ENCODE data around the gene KRT10. TPM values are rescaled to one million over a fixed set of nuclear protein-coding genes. Genes with fewer than 3 reads are reported as not detected.
"Not testable (repeated sequence)": the region's sequence is repeated elsewhere in the genome, so short reads cannot be mapped to it uniquely, and the experiment has no call there.

Gene KRT10
- total RNA-seq, 1 donor from 2014 or later: 52.9 TPM

DNA sequence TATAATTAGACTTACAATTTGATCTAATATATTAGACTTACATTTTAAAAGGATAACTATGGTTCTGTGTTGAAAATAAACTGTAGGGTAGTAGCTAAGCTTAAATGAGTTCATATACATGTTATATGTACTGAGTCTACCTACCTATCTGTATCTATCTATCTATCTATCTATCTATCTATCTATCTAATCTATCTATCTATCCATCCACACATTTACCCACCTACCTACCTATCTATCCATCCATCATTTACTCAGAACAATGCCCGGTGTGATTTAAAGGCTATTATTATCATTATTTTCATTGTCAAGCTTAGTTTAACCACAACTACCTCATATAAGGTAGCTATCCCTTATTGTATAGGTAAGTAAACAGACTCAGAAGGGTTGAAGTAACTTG is 7.0 kb downstream of the KRT10 start:
- Mint-ChIP-seq H3K27me3 (ENCODE audit: low read depth) (no peaks in the 10 kb centered on the region), H3K9me3 (ENCODE audit: low read depth) (no peaks in the 10 kb centered on the region), H3K36me3 (ENCODE audit: low read depth) (peaks cover 8% of the 10 kb centered on the region), H3K4me3 (ENCODE audit: unreplicated experiment) (no peak overlapping the region), H3K4me1 (ENCODE audit: low read depth) (peaks cover 44% of the 10 kb centered on the region), H3K27ac (ENCODE audit: unreplicated experiment) (no peak overlapping the region)
- TF ChIP-seq, protein P1, sequence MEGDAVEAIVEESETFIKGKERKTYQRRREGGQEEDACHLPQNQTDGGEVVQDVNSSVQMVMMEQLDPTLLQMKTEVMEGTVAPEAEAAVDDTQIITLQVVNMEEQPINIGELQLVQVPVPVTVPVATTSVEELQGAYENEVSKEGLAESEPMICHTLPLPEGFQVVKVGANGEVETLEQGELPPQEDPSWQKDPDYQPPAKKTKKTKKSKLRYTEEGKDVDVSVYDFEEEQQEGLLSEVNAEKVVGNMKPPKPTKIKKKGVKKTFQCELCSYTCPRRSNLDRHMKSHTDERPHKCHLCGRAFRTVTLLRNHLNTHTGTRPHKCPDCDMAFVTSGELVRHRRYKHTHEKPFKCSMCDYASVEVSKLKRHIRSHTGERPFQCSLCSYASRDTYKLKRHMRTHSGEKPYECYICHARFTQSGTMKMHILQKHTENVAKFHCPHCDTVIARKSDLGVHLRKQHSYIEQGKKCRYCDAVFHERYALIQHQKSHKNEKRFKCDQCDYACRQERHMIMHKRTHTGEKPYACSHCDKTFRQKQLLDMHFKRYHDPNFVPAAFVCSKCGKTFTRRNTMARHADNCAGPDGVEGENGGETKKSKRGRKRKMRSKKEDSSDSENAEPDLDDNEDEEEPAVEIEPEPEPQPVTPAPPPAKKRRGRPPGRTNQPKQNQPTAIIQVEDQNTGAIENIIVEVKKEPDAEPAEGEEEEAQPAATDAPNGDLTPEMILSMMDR (IDR thresholded peaks at IDR 0.05): no peak
- no peak for DNase-seq (ENCODE audit: low spot score)

- not testable (repeated sequence) for H3K36me3 Mint-ChIP-seq (ENCODE audit: low read depth); H3K9me3 Mint-ChIP-seq (ENCODE audit: low read depth); H3K4me3 Mint-ChIP-seq (ENCODE audit: unreplicated experiment); DNase-seq (ENCODE audit: low spot score); H3K27ac Mint-ChIP-seq (ENCODE audit: unreplicated experiment); H3K27me3 Mint-ChIP-seq (ENCODE audit: low read depth)
- peaks cover 44% of the 10 kb centered on the region for H3K4me1 Mint-ChIP-seq (ENCODE audit: low read depth)
These were observed 7.8 kb downstream of the KRT10 start for GRCh38 chr17:40814657-40815056.

GRCh38 chr17:40813804-40814203 is 8.6 kb downstream of the KRT10 start:
- Mint-ChIP-seq H3K9me3 (ENCODE audit: low read depth) (no peaks in the 10 kb centered on the region), H3K4me1 (ENCODE audit: low read depth) (peaks cover 41% of the 10 kb centered on the region), H3K27ac (ENCODE audit: unreplicated experiment) (no peak overlapping the region), H3K27me3 (ENCODE audit: low read depth) (no peaks in the 10 kb centered on the region), H3K36me3 (ENCODE audit: low read depth) (peaks cover 8% of the 10 kb centered on the region), H3K4me3 (ENCODE audit: unreplicated experiment) (no peak overlapping the region)
- TF ChIP-seq, protein P1 (IDR thresholded peaks at IDR 0.05): no peak
- DNase-seq (ENCODE audit: low spot score): no peak

DNA sequence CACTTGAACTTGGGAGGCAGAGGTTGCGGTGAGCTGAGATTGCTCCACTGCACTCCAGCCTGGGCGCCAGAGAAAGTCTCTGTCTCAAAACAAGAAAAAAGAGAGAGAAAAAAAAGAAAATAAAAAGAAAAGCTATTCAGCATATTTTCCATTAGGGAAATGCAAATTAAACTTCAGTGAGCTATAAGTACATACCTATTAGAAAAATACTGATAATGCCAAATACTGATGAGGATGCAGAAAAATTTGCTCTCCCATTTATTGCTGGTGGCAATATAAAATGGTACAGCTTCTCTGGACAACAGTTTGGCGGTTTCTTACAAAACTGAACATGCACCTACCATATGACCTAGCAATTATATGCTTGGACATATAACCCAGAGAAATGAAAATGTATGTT is 9.8 kb downstream of the KRT10 start:
- no peak overlapping the region for H3K4me3 Mint-ChIP-seq (ENCODE audit: unreplicated experiment)
- H3K36me3 Mint-ChIP-seq (ENCODE audit: low read depth): peaks cover 8% of the 10 kb centered on the region
- no peak for DNase-seq (ENCODE audit: low spot score)
- H3K4me1 Mint-ChIP-seq (ENCODE audit: low read depth): peaks cover 34% of the 10 kb centered on the region
- peaks cover 3% of the 10 kb centered on the region for H3K27me3 Mint-ChIP-seq (ENCODE audit: low read depth)
- TF ChIP-seq, protein P1 (IDR thresholded peaks at IDR 0.05): no peak
- no peaks in the 10 kb centered on the region for H3K9me3 Mint-ChIP-seq (ENCODE audit: low read depth)
- no peak overlapping the region for H3K27ac Mint-ChIP-seq (ENCODE audit: unreplicated experiment)

- TF ChIP-seq, protein P1 (IDR thresholded peaks at IDR 0.05): no peak
- Mint-ChIP-seq H3K4me3 (ENCODE audit: unreplicated experiment) (peak overlapping the region; percentile 10), H3K9me3 (ENCODE audit: low read depth) (no peaks in the 10 kb centered on the region), H3K36me3 (ENCODE audit: low read depth) (peaks cover 1% of the 10 kb centered on the region), H3K27me3 (ENCODE audit: low read depth) (peaks cover 20% of the 10 kb centered on the region), H3K27ac (ENCODE audit: unreplicated experiment) (peak overlapping the region; percentile 46), H3K4me1 (ENCODE audit: low read depth) (peaks cover 25% of the 10 kb centered on the region)
- no peak for DNase-seq (ENCODE audit: low spot score)
These were observed 11.9 kb downstream of the KRT10 start for GRCh38 chr17:40810494-40810893.

DNA sequence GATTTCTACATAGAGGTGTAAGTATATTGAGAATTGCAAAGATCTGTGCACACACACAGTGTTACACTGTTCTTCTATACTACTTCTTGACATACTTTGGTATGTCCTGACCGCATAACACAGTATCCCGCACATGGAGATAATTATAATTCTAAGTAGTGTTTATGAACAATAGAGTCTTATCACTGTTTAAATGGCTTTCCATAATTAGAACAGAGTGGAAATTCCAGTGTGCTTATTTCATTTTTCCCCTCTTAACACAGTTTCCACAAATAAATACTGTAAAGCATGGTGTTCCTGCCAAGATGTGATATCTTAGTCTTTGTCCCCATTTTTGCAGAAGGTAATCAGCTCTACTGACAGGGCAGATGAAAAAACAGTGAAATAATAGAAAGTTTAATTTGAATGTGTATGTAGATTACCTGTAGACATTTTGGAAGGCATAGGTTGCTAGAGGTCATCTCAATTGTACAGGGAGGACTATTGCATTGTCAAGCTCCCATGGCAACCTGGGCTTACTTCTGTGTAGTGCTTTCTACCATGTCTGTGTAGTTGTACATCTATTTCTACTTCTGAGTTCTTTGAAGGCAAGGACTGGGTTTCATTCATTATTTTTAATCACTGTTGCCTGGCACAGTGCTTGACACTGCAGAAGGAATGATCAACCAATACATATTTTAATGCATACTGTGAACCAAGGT is 12.5 kb downstream of the KRT10 start:
- H3K4me1 Mint-ChIP-seq (ENCODE audit: low read depth): peaks cover 25% of the 10 kb centered on the region
- TF ChIP-seq, protein P1 (IDR thresholded peaks at IDR 0.05): no peak
- H3K9me3 Mint-ChIP-seq (ENCODE audit: low read depth): no peaks in the 10 kb centered on the region
- peaks cover 1% of the 10 kb centered on the region for H3K36me3 Mint-ChIP-seq (ENCODE audit: low read depth)
- no peak overlapping the region for H3K4me3 Mint-ChIP-seq (ENCODE audit: unreplicated experiment)
- DNase-seq (ENCODE audit: low spot score): no peak
- H3K27me3 Mint-ChIP-seq (ENCODE audit: low read depth): peaks cover 26% of the 10 kb centered on the region
- H3K27ac Mint-ChIP-seq (ENCODE audit: unreplicated experiment): no peak overlapping the region
